Thoracic aorta (tissue), 2 donors: ENCODE results near the gene ALKBH5. TPM values are rescaled to one million over a fixed set of nuclear protein-coding genes. Genes with fewer than 3 reads are reported as not detected.

Source experiments
- ATAC-seq: fragments of 150-250 bp; one replicate; pipeline ENCODE4 v1.8.0; 2017; ENCODE audit warnings: low read depth; ENCODE audit not compliant: insufficient number of reproducible peaks, low FRiP score
- DNase-seq: peaks from one replicate; pipeline ENCODE4 v3.0.0-alpha.2; 2020; ENCODE audit warnings: low spot score
- H3K27ac ChIP-seq, 2 donors: fragments of 200-600 bp; sonication (generic); 1 replicate in 1 of 2; 2 replicates in 1 of 2; pipeline ENCODE4 v1.5.1; 2016; ENCODE audit warnings: mild to moderate bottlenecking in 2 of 2, moderate library complexity in 2 of 2
- H3K27me3 ChIP-seq: fragments of 200-600 bp; sonication (generic); replicated peaks from 2 replicates; pipeline ENCODE4 v1.6.0; 2016; ENCODE audit warnings: mild to moderate bottlenecking; ENCODE audit not compliant: insufficient read depth
- H3K36me3 ChIP-seq: fragments of 200-600 bp; sonication (generic); one replicate; pipeline ENCODE4 v1.5.1; 2016
- H3K4me1 ChIP-seq, 2 donors: fragments of 200-600 bp; sonication (generic); 1 replicate in 1 of 2; 2 replicates in 1 of 2; pipeline versions ENCODE4 v1.5.1 to v1.6.0; 2016; ENCODE audit warnings: low read depth in 2 of 2, mild to moderate bottlenecking in 1 of 2; ENCODE audit not compliant: control insufficient read depth in 1 of 2
- H3K4me3 ChIP-seq: fragments of 200-600 bp; sonication (generic); 2 replicates; pipeline ENCODE4 v1.5.1; 2016; ENCODE audit warnings: mild to moderate bottlenecking
- H3K9me3 ChIP-seq: fragments of 200-600 bp; sonication (generic); 2 replicates; pipeline ENCODE4 v1.5.1; 2016
- CTCF ChIP-seq: fragments of 200-600 bp; sonication (generic); IDR thresholded peaks from one replicate; pipeline ENCODE4 v1.5.1; 2019; ENCODE audit warnings: antibody characterized with exemption
- total RNA-seq, 2 donors: library from RNA; depleted of rRNA; stranded (reverse); fragments of >200 nt; gene quantifications; one replicate each; pipeline versions ENCODE4 v1.1.0 to v1.2.3, GENCODE V29; 2016

The ALKBH5 gene
- total RNA-seq, 2 donors from 2014 or later = 89.6 to 105 TPM

DNA sequence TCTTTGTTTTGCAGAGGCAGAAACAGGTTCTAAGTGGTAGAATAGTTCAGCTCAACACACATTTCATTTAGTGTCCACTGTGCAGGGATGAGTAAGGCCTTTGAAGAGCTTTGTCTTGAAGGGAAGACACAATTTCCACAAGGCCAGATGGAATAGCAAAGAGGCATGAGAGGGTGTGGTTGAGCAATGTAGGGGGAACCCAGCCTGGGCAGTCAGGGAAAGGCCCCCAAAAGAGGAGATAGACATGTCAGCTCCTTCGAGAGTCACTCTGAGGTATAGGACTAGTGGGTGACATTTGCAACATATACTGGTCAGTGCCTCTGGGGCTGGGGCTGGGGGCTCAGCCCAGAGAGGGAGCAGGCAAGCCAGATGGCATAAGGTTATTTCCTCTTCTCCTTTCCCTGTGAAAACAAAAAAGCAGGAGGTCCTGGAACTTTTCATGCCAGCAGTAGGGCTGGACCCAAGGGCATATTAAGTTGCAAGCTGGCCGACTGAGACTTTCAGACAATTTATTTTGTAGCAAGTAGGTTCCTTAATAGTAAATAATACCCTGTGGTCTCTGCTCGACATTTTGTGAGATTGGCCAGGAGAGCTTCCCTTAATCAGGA is 7.1 kb downstream of the ALKBH5 start:
- peaks cover 59 to 79% of the 10 kb centered on the region in 2 donors for H3K4me1 ChIP-seq
- no peak for TF ChIP-seq CTCF
- peak overlapping the region in 1 of 2 donors; percentile 8 for H3K27ac ChIP-seq
- peak overlapping the region; percentile 20 for H3K4me3 ChIP-seq
- H3K36me3 ChIP-seq = peaks cover 13% of the 10 kb centered on the region
- ATAC-seq (no peak), DNase-seq (no peak)
- H3K9me3 ChIP-seq = no peaks in the 10 kb centered on the region
- H3K27me3 ChIP-seq = no peaks in the 10 kb centered on the region

GRCh38 chr17:18191236-18191667 is 7.6 kb downstream of the ALKBH5 start:
- Histone ChIP-seq H3K9me3 (no peaks in the 10 kb centered on the region), H3K4me1 (peaks cover 54 to 74% of the 10 kb centered on the region in 2 donors), H3K4me3 (peak overlapping the region; percentile 20), H3K36me3 (peaks cover 13% of the 10 kb centered on the region), H3K27ac (no peak overlapping the region), H3K27me3 (no peaks in the 10 kb centered on the region)
- TF ChIP-seq CTCF = no peak
- ATAC-seq (no peak), DNase-seq (peak; percentile 15)

DNA sequence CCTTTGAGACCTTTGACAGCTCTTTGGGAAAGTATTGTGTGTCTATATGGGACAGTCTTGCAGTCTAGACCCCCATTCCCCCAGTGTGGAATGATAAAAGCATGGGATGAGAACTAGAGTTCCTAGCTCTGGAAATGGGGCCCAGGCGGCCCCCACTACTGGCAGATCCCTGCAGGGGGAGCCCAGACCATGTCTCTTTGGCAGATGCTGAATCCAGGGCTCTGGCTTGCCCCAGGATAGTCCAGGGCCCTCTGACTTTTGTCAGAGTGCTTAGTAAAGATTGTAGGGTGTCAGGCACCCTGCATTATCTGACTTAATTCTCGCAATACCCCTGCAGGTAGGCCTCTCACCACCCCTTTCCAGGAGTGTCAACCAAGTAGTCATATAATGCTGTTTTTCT is 8.3 kb downstream of the ALKBH5 start:
- no peak for DNase-seq
- Histone ChIP-seq H3K27ac (no peak overlapping the region), H3K36me3 (peaks cover 14% of the 10 kb centered on the region), H3K4me3 (no peak overlapping the region), H3K4me1 (peaks cover 47 to 67% of the 10 kb centered on the region in 2 donors), H3K27me3 (no peaks in the 10 kb centered on the region), H3K9me3 (no peaks in the 10 kb centered on the region)
- ATAC-seq = no peak
- no peak for TF ChIP-seq CTCF

DNA sequence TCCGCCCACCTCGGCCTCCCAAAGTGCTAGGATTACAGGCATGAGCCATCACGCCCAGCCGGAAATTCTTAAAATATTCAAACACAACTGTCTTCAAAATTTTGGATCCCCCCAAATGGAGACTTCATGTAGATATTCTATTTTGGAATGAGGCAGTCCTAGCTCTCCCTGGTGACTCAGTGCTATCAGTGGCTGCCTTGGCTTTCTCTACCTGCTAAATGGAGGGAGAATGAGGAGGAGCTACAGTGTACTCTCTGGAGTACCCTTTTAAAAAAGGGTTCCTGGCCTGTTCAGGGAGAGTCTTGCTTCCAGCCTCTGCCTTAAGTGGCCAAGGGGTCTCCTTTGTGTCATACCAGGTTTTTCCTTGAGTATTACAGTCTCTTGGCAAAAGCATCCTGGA is 10.8 kb downstream of the ALKBH5 start:
- ATAC-seq = no peak
- TF ChIP-seq CTCF = no peak
- H3K9me3 ChIP-seq = no peaks in the 10 kb centered on the region
- no peak for DNase-seq
- peaks cover 29% of the 10 kb centered on the region for H3K36me3 ChIP-seq
- no peak overlapping the region for H3K4me3 ChIP-seq
- no peaks in the 10 kb centered on the region for H3K27me3 ChIP-seq
- peaks cover 39 to 66% of the 10 kb centered on the region in 2 donors for H3K4me1 ChIP-seq
- no peak overlapping the region for H3K27ac ChIP-seq

- Histone ChIP-seq H3K9me3 (no peaks in the 10 kb centered on the region), H3K36me3 (peaks cover 29% of the 10 kb centered on the region), H3K4me3 (no peak overlapping the region), H3K27ac (no peak overlapping the region), H3K27me3 (no peaks in the 10 kb centered on the region), H3K4me1 (peaks cover 34 to 66% of the 10 kb centered on the region in 2 donors)
- ATAC-seq (no peak), DNase-seq (no peak)
- no peak for TF ChIP-seq CTCF
These were observed 11.2 kb downstream of the ALKBH5 start for GRCh38 chr17:18194804-18195203.
